DOHH2 (cell line): ENCODE results near the gene SMAD7.

Experiments used
- H3F3A ChIP-seq: fragments of 200-600 bp; sonication (generic), shearing (Covaris generic); 2 replicates; pipeline ENCODE4 v1.6.0; 2016; ENCODE audit warnings: antibody characterized with exemption, mild to moderate bottlenecking; ENCODE audit not compliant: control insufficient read depth, insufficient read depth
- H3K27ac ChIP-seq: fragments of 200-600 bp; sonication (generic); 2 replicates; pipeline ENCODE4 v1.5.1; 2014; ENCODE audit warnings: low read depth, mild to moderate bottlenecking, low read length, moderate library complexity
- H3K27me3 ChIP-seq: fragments of 200-600 bp; sonication (generic); 2 replicates; pipeline ENCODE4 v1.6.1; 2014; ENCODE audit warnings: mild to moderate bottlenecking, low read length, mixed read lengths; ENCODE audit not compliant: control insufficient read depth
- H3K36me3 ChIP-seq: fragments of 200-600 bp; sonication (generic); 2 replicates; pipeline ENCODE4 v1.6.1; 2014; ENCODE audit warnings: mild to moderate bottlenecking, low read length, moderate library complexity, mixed read lengths; ENCODE audit not compliant: control insufficient read depth
- H3K4me1 ChIP-seq: fragments of 200-600 bp; sonication (generic); 2 replicates; pipeline ENCODE4 v1.6.1; 2014; ENCODE audit warnings: mild to moderate bottlenecking, low read length, mixed read lengths; ENCODE audit not compliant: control insufficient read depth
- H3K4me2 ChIP-seq: fragments of 200-600 bp; sonication (generic); 2 replicates; pipeline ENCODE4 v1.6.0; 2014; ENCODE audit warnings: mild to moderate bottlenecking, low read length, moderate library complexity
- H3K4me3 ChIP-seq: fragments of 200-600 bp; sonication (generic); 2 replicates; pipeline ENCODE4 v1.5.1; 2014; ENCODE audit warnings: mild to moderate bottlenecking, low read length, mixed read lengths
- H3K79me2 ChIP-seq: fragments of 200-600 bp; sonication (generic); 2 replicates; pipeline ENCODE4 v1.6.1; 2014; ENCODE audit warnings: mild to moderate bottlenecking, low read length, mixed read lengths; ENCODE audit not compliant: control insufficient read depth
- H3K9me2 ChIP-seq: fragments of 200-600 bp; sonication (generic); replicated peaks from 2 replicates; pipeline ENCODE4 v1.6.1; 2014; ENCODE audit warnings: mild to moderate bottlenecking, low read length, mixed read lengths; ENCODE audit not compliant: control insufficient read depth
- H3K9me3 ChIP-seq: fragments of 200-600 bp; sonication (generic); 2 replicates; pipeline ENCODE4 v1.6.1; 2014; ENCODE audit warnings: antibody characterized with exemption, low read length, mixed read lengths; ENCODE audit not compliant: control insufficient read depth, insufficient read depth
- H4K20me1 ChIP-seq: fragments of 200-600 bp; sonication (generic); 2 replicates; pipeline ENCODE4 v1.6.0; 2014; ENCODE audit warnings: low read depth, mild to moderate bottlenecking, antibody characterized with exemption, low read length, moderate library complexity; ENCODE audit not compliant: control insufficient read depth, insufficient read depth
- EZH2phosphoT487 ChIP-seq: fragments of 200-600 bp; sonication (generic); IDR thresholded peaks from 2 replicates; pipeline ENCODE4 v1.6.1; 2017; ENCODE audit warnings: borderline replicate concordance, mild to moderate bottlenecking, antibody characterized with exemption, low read length, moderate library complexity, mixed read lengths
- TF ChIP-seq, protein P1 (sequence below): fragments of 200-600 bp; sonication (generic); IDR thresholded peaks from one replicate; pipeline ENCODE4 v1.5.1; 2014; ENCODE audit warnings: antibody characterized with exemption, mild to moderate bottlenecking, low read depth, low read length; ENCODE audit not compliant: poor library complexity, severe bottlenecking

Gene SMAD7

DNA sequence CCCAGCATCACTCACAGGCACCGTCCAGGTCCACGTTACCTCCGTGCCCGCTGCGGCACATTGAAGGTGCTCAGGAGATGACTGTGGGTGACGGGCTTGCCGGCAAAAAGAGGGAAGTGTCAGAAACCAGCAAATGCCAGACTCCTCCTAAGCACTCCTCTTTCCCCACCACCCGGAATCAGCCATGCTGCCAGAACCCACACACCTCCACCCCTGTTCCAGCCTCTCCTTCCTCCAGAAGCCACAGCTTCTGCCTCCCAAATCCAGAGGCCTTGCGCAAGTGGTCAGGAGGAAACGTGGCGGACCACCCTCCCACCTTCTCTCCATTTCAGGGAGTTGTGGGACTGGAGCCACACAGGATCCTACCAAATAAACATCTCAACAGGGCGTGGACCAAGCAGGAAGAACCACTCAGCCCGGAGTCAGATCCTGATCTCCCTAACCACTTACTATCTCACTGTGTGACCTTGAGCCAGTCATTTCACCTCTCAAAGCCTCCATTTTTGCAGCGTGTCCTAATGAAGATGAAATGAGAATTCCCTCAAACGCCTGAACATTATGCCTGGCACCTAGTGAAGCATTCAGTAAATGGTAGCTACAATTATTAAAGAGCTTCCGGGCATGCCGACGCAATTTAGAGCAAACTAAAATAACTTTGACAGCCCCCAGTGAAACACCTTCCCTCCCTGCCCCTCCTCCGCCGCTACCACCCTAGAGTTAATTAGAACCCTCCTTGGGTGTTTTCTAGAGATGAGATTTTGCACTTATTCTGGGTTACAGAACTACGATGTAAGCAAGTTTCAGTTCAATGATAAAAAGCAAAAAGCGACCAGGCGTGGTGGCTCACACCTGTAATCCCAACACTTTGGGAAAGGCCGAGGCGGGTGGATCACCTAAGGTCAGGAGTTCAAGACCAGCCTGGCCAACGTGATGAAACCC lies 32.9 kb downstream of the SMAD7 start:
- no peak for TF ChIP-seq EZH2phosphoT487
- TF ChIP-seq, protein P1, sequence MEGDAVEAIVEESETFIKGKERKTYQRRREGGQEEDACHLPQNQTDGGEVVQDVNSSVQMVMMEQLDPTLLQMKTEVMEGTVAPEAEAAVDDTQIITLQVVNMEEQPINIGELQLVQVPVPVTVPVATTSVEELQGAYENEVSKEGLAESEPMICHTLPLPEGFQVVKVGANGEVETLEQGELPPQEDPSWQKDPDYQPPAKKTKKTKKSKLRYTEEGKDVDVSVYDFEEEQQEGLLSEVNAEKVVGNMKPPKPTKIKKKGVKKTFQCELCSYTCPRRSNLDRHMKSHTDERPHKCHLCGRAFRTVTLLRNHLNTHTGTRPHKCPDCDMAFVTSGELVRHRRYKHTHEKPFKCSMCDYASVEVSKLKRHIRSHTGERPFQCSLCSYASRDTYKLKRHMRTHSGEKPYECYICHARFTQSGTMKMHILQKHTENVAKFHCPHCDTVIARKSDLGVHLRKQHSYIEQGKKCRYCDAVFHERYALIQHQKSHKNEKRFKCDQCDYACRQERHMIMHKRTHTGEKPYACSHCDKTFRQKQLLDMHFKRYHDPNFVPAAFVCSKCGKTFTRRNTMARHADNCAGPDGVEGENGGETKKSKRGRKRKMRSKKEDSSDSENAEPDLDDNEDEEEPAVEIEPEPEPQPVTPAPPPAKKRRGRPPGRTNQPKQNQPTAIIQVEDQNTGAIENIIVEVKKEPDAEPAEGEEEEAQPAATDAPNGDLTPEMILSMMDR: no peak
- H3F3A ChIP-seq: no peaks in the 10 kb centered on the region
- no peaks in the 10 kb centered on the region for H4K20me1 ChIP-seq
- H3K4me3 ChIP-seq: no peak overlapping the region
- H3K4me2 ChIP-seq: no peak overlapping the region
- no peaks in the 10 kb centered on the region for H3K9me2 ChIP-seq
- no peak overlapping the region for H3K27ac ChIP-seq
- no peaks in the 10 kb centered on the region for H3K9me3 ChIP-seq
- peaks cover 19% of the 10 kb centered on the region for H3K4me1 ChIP-seq
- no peaks in the 10 kb centered on the region for H3K36me3 ChIP-seq
- peaks cover 17% of the 10 kb centered on the region for H3K27me3 ChIP-seq
- no peaks in the 10 kb centered on the region for H3K79me2 ChIP-seq

DNA sequence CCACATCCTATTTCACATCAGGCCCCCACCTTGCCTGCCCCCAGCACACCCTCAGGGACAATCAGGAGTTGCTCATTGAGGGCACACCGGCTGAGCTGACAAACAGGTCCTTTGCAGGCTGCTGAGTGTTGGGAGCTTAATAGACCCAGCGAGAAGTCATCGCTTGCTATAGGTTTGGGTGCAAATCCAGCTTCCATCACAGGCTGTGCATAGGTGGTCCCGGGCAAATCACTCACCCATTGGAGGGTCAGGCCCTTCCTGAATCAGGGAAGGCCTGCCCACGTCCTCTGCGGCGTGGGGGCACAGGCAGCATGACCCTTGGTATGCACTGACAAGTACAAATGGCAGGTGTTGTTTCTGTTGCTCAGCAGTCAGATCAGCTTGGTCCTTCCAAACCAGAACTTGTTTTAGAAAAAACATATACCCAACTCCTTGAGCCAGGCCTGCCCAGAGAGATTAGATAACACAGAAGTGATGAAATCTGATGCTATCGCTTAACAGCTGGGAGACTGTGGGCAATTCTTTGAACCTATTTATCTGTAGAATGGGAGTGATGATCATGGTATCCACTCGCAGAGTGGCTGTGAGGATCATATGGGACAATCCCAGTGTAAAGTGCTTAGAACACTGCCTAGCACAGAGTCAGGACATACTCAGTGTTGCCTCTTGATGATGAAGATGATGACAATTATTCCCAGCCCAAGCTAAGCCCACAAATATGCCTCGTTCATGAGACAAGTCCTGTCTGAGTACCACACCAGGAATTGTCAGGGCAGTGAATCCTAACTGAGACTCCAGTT lies 34.9 kb downstream of the SMAD7 start:
- no peak overlapping the region for H3K27ac ChIP-seq
- H3K36me3 ChIP-seq: no peaks in the 10 kb centered on the region
- no peak overlapping the region for H3K4me3 ChIP-seq
- TF ChIP-seq, protein P1: no peak
- TF ChIP-seq EZH2phosphoT487: no peak
- H3K4me1 ChIP-seq: peaks cover 16% of the 10 kb centered on the region
- no peaks in the 10 kb centered on the region for H3K9me3 ChIP-seq
- no peaks in the 10 kb centered on the region for H3F3A ChIP-seq
- H3K27me3 ChIP-seq: peaks cover 15% of the 10 kb centered on the region
- H3K4me2 ChIP-seq: no peak overlapping the region
- no peaks in the 10 kb centered on the region for H4K20me1 ChIP-seq
- H3K9me2 ChIP-seq: no peaks in the 10 kb centered on the region
- no peaks in the 10 kb centered on the region for H3K79me2 ChIP-seq

DNA sequence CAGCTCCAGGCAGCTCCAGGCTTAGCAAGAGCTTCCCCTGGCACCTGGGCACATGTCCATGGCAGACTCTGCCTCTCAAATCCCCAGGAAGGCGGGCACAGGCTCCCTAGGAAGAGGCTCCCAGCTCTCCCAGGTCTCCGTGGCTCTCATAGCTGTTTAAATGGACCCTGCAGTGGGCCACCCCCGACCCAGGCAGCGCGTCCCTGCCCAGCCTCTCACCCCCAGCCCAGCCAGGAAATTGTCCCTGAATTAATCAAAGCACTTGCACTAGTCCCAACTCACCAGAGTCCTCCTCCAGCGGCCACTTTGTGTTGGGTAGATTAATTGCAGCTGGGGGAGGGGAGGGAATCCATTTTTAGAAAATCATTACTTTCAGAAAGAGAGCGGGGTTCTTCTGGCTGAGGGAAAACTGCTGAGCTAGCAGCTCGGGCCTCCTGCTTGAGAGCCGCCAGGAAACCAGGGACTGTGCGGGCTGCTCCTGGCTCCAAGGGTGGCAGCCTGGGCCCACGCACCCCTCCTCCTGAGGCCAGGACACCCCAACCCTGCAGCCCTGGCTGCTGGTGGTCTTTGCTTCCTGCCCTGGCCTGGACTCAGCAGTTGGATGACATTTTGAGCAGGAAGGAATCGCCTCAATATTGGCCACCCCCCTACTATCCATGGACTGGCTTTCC lies 36.0 kb downstream of the SMAD7 start:
- H3K36me3 ChIP-seq: no peaks in the 10 kb centered on the region
- H3K4me3 ChIP-seq: no peak overlapping the region
- no peaks in the 10 kb centered on the region for H3K9me3 ChIP-seq
- no peaks in the 10 kb centered on the region for H3K79me2 ChIP-seq
- TF ChIP-seq, protein P1: no peak
- no peak for TF ChIP-seq EZH2phosphoT487
- no peak overlapping the region for H3K4me2 ChIP-seq
- H3K4me1 ChIP-seq: peaks cover 16% of the 10 kb centered on the region
- H4K20me1 ChIP-seq: no peaks in the 10 kb centered on the region
- H3K27me3 ChIP-seq: peaks cover 15% of the 10 kb centered on the region
- H3K9me2 ChIP-seq: no peaks in the 10 kb centered on the region
- H3F3A ChIP-seq: no peaks in the 10 kb centered on the region
- no peak overlapping the region for H3K27ac ChIP-seq
